Endothelial cell of hepatic sinusoid (primary cell): ENCODE results near the gene TBC1D4.
"Not testable (repeated sequence)": the region's sequence is repeated elsewhere in the genome, so short reads cannot be mapped to it uniquely, and the experiment has no call there.

Experiments
- in situ Hi-C: cut with HindIII; loops from 2 replicates; pipeline ENCODE4 v1.10.0; 2017; ENCODE audit warnings: low sequenced_read_pairs

TBC1D4 gene

GRCh38 chr13:75296641-75297040 lies 185.3 kb downstream of the TBC1D4 start:
- in situ Hi-C loops: no loop called here

DNA sequence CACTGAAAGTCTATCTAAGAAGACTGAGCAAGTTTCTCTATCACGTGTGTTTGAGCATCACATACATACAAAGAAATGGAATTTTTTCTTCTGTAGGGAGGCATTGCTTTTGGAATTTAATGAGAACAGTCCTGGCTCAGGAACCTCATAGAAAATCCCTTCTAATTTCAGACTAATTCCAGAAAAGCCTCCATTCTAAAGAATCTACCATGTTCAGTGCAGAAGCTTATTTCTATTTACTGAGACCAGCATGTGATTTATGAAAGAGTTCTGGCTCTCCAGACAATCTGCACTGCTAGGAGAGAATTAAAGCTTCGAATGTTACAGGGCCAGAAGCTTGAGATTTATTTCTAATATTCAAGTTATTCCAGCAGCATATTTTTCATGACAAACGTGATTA lies 186.8 kb downstream of the TBC1D4 start:
- in situ Hi-C loops: no loop called here

- in situ Hi-C loops: no loop called here
Measured at GRCh38 chr13:75294110-75294509, 187.9 kb downstream of the TBC1D4 start.

- in situ Hi-C loops: no loop called here
Measured at GRCh38 chr13:75285310-75285709, 196.7 kb downstream of the TBC1D4 start.

DNA sequence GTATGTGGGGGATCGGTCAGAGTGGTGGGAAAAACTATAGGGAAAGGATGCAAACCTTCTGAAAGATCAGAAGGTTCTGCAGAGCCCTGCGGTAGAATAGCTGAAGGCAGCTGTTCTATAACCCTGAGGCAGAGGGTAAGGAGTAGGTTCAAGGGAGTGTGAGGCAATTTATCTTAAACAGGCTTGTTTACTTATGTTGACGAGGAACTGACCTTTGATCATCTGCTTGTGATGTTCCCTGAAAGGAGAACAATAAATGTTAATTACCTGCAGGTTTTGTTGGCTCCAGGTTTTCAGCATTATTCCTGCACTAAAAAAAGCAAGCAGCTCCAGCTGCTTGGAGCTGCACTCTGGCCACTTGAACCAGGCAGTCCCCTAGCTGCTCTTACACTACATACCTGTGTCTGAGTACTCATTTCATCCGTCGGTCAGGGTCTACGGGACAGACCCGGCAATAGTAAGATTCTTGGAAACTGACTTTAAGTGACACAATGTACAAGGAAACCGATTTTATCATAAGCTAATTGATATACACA lies 202.1 kb downstream of the TBC1D4 start:
- in situ Hi-C loops: no loop called here

DNA sequence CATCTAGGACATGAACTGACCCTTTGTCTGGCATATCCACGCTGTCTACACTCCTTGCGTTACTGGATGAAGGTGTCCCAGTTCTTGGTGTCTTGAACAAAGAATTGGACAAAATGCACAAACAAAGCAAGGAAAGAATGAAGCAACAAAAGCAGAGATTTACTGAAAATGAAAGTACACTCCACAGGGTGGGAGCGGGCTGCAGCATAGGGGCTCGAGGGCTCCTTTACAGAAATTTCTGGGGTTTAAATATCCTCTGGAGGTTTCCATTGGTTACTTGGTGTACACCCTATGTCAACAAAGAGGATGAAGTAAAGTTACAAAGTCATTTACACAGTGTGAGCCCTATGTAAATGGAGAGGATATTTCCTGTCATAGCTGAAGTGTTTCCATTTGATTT lies 208.3 kb downstream of the TBC1D4 start:
- in situ Hi-C loops: not testable (repeated sequence)

- in situ Hi-C loops: no loop called here
Measured at GRCh38 chr13:75271846-75272245, 210.1 kb downstream of the TBC1D4 start.

GRCh38 chr13:75268481-75268880 lies 213.5 kb downstream of the TBC1D4 start:
- in situ Hi-C loops: not testable (repeated sequence)

GRCh38 chr13:75264611-75265010 lies 217.4 kb downstream of the TBC1D4 start:
- in situ Hi-C loops: no loop called here

GRCh38 chr13:75263741-75264407 lies 218.1 kb downstream of the TBC1D4 start:
- in situ Hi-C loops: no loop called here

DNA sequence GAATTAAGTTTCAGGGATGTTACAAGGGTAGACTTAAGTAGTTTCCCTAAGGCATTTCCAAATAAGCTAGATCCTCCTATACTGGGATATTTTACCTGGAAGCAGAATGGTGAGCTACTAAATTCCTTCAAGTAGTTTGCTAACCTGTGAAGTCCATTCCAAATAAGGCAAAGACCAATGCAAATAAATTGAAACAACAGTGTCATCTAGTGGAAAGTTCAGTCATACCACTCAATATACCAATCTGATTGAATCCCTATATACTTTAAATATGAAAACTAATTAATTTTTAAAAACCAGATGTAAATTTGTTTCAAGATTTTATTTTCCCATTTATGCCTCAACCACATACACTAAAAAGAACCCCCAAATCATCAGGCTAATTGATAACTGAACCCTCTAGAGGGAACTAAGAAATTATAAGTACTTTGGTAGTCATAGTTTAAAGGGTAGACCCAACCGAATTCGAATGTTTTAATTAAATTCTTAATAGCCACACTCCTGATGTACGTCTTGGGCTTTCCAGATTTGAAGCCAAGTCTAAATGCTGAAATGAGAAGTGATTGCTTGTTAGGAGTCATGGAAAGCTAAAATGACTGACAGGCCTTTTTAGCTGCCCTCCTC lies 223.7 kb downstream of the TBC1D4 start:
- in situ Hi-C loops: no loop called here

- in situ Hi-C loops: no loop called here
Measured at GRCh38 chr13:75256922-75257321, 225.0 kb downstream of the TBC1D4 start.

- in situ Hi-C loops: no loop called here
Measured at GRCh38 chr13:75255653-75256052, 226.3 kb downstream of the TBC1D4 start.

- in situ Hi-C loops: no loop called here
Measured at GRCh38 chr13:75255147-75255546, 226.8 kb downstream of the TBC1D4 start.

DNA sequence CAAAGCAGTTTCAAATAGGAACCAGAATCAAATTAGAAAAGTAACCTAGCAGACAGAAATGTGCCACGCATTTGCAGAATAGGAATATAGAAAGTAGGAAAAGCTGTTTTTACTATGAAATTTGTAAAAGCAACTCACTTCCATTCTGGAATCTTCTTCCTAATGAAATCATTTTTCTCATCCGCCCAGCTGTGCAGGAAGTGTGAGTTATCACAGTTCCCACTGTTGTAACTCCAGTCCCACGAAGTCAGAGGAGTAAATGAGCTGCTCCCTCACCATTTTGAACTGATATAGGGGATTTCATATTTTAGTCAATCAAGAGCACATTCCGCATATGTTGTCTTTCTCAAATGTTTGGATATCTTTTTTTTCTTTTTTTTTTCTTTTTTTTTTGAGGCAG lies 230.8 kb downstream of the TBC1D4 start:
- in situ Hi-C loops: no loop called here

- in situ Hi-C loops: no loop called here
Measured at GRCh38 chr13:75250526-75251178, 231.3 kb downstream of the TBC1D4 start.

DNA sequence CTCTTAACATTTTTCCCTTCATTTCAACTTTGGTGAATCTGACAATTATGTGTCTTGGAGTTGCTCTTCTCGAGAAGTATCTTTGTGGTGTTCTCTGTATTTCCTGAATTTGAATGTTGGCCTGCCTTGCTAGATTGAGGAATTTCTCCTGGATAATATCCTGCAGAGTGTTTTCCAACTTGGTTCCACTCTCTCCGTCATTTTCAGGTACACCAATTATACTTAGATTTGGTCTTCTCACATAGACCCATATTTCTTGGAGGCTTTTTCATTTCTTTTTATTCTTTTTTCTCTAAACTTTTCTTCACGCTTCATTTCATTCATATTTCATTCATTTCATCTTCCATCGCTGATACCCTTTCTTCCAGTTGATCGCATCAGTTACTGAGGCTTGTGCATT lies 236.4 kb downstream of the TBC1D4 start:
- in situ Hi-C loops: not testable (repeated sequence)

- in situ Hi-C loops: not testable (repeated sequence)
Measured at GRCh38 chr13:75240240-75240639, 241.7 kb downstream of the TBC1D4 start.

DNA sequence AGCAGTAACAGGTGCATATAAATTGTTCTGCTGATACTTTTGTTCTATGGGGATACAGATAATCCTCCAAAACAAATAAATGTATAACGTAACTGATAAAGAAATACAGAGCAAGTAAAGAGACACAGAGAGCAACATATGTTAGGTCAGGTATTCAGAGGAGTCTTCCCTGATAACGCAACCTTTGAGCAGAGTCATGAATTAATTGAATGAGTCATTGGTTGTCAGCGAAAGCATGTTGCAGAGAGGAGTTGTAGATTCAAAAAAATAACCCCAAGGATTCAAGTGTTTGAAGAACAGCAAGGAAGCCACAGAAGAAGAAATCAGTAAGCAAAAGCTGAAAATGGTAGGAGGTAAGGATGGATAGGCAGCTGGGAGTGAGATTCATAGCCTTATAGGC lies 245.2 kb downstream of the TBC1D4 start:
- in situ Hi-C loops: no loop called here
